Measurements from ENCODE around the gene FAM114A2. TPM values are rescaled to one million over a fixed set of nuclear protein-coding genes. Genes with fewer than 3 reads are reported as not detected.
A peak's percentile ranks its signal among the peaks of the same experiment; 100 is the strongest.

Gene FAM114A2
- total RNA-seq, 1 donor: 40.9 TPM

- Histone ChIP-seq H3K36me3 (ENCODE audit: insufficient read depth, low read length) (no peaks in the 10 kb centered on the region), H3K4me3 (ENCODE audit: insufficient read depth, low read length) (no peak overlapping the region), H3K79me2 (ENCODE audit: insufficient read depth, low read length) (no peaks in the 10 kb centered on the region), H3K27me3 (ENCODE audit: insufficient read depth, low read length) (no peaks in the 10 kb centered on the region), H3K9me3 (ENCODE audit: low read depth, low read length) (no peaks in the 10 kb centered on the region), H4K20me1 (ENCODE audit: insufficient read depth, low read length) (no peaks in the 10 kb centered on the region), H3K4me2 (ENCODE audit: insufficient read depth, low read length) (no peak overlapping the region), H3K27ac (ENCODE audit: low read depth, low read length) (no peak overlapping the region), H3K4me1 (ENCODE audit: insufficient read depth, low read length) (peaks cover 6% of the 10 kb centered on the region), H2AFZ (ENCODE audit: low read length) (no peak overlapping the region)
- no peak for DNase-seq (ENCODE audit: insufficient read length, low spot score, missing footprints)
- TF ChIP-seq CTCF (IDR thresholded peaks at IDR 0.05; ENCODE audit: extremely low read depth, low read depth, low read length): no peak
These were observed 81.5 kb downstream of the FAM114A2 start for GRCh38 chr5:153957205-153957604.

- Histone ChIP-seq H3K79me2 (ENCODE audit: insufficient read depth, low read length) (no peaks in the 10 kb centered on the region), H3K9me3 (ENCODE audit: low read depth, low read length) (no peaks in the 10 kb centered on the region), H3K4me2 (ENCODE audit: insufficient read depth, low read length) (no peak overlapping the region), H3K27me3 (ENCODE audit: insufficient read depth, low read length) (no peaks in the 10 kb centered on the region), H3K27ac (ENCODE audit: low read depth, low read length) (no peak overlapping the region), H2AFZ (ENCODE audit: low read length) (no peak overlapping the region), H3K4me1 (ENCODE audit: insufficient read depth, low read length) (no peaks in the 10 kb centered on the region), H3K4me3 (ENCODE audit: insufficient read depth, low read length) (no peak overlapping the region), H4K20me1 (ENCODE audit: insufficient read depth, low read length) (no peaks in the 10 kb centered on the region), H3K36me3 (ENCODE audit: insufficient read depth, low read length) (no peaks in the 10 kb centered on the region)
- no peak for TF ChIP-seq CTCF (IDR thresholded peaks at IDR 0.05; ENCODE audit: extremely low read depth, low read depth, low read length)
- DNase-seq (ENCODE audit: insufficient read length, low spot score, missing footprints): peak; percentile 29
These were observed 85.3 kb downstream of the FAM114A2 start for GRCh38 chr5:153953411-153953810.

- H4K20me1 ChIP-seq (ENCODE audit: insufficient read depth, low read length): no peaks in the 10 kb centered on the region
- no peaks in the 10 kb centered on the region for H3K27me3 ChIP-seq (ENCODE audit: insufficient read depth, low read length)
- no peak for DNase-seq (ENCODE audit: insufficient read length, low spot score, missing footprints)
- H3K4me2 ChIP-seq (ENCODE audit: insufficient read depth, low read length): no peak overlapping the region
- H3K9me3 ChIP-seq (ENCODE audit: low read depth, low read length): no peaks in the 10 kb centered on the region
- H3K4me3 ChIP-seq (ENCODE audit: insufficient read depth, low read length): no peak overlapping the region
- no peak for TF ChIP-seq CTCF (IDR thresholded peaks at IDR 0.05; ENCODE audit: extremely low read depth, low read depth, low read length)
- no peaks in the 10 kb centered on the region for H3K36me3 ChIP-seq (ENCODE audit: insufficient read depth, low read length)
- no peaks in the 10 kb centered on the region for H3K4me1 ChIP-seq (ENCODE audit: insufficient read depth, low read length)
- no peaks in the 10 kb centered on the region for H3K79me2 ChIP-seq (ENCODE audit: insufficient read depth, low read length)
- no peak overlapping the region for H2AFZ ChIP-seq (ENCODE audit: low read length)
- no peak overlapping the region for H3K27ac ChIP-seq (ENCODE audit: low read depth, low read length)
These were observed 85.8 kb downstream of the FAM114A2 start for GRCh38 chr5:153952893-153953292.

- no peak overlapping the region for H3K4me3 ChIP-seq (ENCODE audit: insufficient read depth, low read length)
- no peak for DNase-seq (ENCODE audit: insufficient read length, low spot score, missing footprints)
- TF ChIP-seq CTCF (IDR thresholded peaks at IDR 0.05; ENCODE audit: extremely low read depth, low read depth, low read length): no peak
- no peaks in the 10 kb centered on the region for H3K27me3 ChIP-seq (ENCODE audit: insufficient read depth, low read length)
- H3K36me3 ChIP-seq (ENCODE audit: insufficient read depth, low read length): no peaks in the 10 kb centered on the region
- H2AFZ ChIP-seq (ENCODE audit: low read length): no peak overlapping the region
- H3K9me3 ChIP-seq (ENCODE audit: low read depth, low read length): no peaks in the 10 kb centered on the region
- H3K79me2 ChIP-seq (ENCODE audit: insufficient read depth, low read length): no peaks in the 10 kb centered on the region
- no peaks in the 10 kb centered on the region for H3K4me1 ChIP-seq (ENCODE audit: insufficient read depth, low read length)
- no peak overlapping the region for H3K4me2 ChIP-seq (ENCODE audit: insufficient read depth, low read length)
- no peak overlapping the region for H3K27ac ChIP-seq (ENCODE audit: low read depth, low read length)
- H4K20me1 ChIP-seq (ENCODE audit: insufficient read depth, low read length): no peaks in the 10 kb centered on the region
These were observed 86.7 kb downstream of the FAM114A2 start for GRCh38 chr5:153952057-153952456.

Measured in osteoblast (primary cell).